Measurements from ENCODE around the gene DLGAP3. TPM values are rescaled to one million over a fixed set of nuclear protein-coding genes. Genes with fewer than 3 reads are reported as not detected.
"Not testable (repeated sequence)": the region's sequence is repeated elsewhere in the genome, so short reads cannot be mapped to it uniquely, and the experiment has no call there.

The DLGAP3 gene
- total RNA-seq, 1 donor from 2014 or later, result 44.8 TPM

GRCh38 chr1:34970829-34971228 lies 41.4 kb upstream of the DLGAP3 start:
- Mint-ChIP-seq H3K4me3 (ENCODE audit: unreplicated experiment) (no peak overlapping the region), H3K27ac (ENCODE audit: unreplicated experiment) (no peak overlapping the region), H3K27me3 (ENCODE audit: unreplicated experiment) (peaks cover 3% of the 10 kb centered on the region), H3K36me3 (ENCODE audit: unreplicated experiment) (no peaks in the 10 kb centered on the region), H3K9me3 (ENCODE audit: unreplicated experiment) (peaks cover 4% of the 10 kb centered on the region), H3K4me1 (ENCODE audit: low read depth, unreplicated experiment) (peaks cover 16% of the 10 kb centered on the region)
- no peak for TF ChIP-seq CTCF (IDR thresholded peaks at IDR 0.05; ENCODE audit: partially characterized antibody, unreplicated experiment)
- no peak for DNase-seq

- no peaks in the 10 kb centered on the region for H3K36me3 Mint-ChIP-seq (ENCODE audit: unreplicated experiment)
- no peak for TF ChIP-seq CTCF (IDR thresholded peaks at IDR 0.05; ENCODE audit: partially characterized antibody, unreplicated experiment)
- DNase-seq, result no peak
- peaks cover 1% of the 10 kb centered on the region for H3K27me3 Mint-ChIP-seq (ENCODE audit: unreplicated experiment)
- H3K4me1 Mint-ChIP-seq (ENCODE audit: low read depth, unreplicated experiment), result peaks cover 14% of the 10 kb centered on the region
- no peak overlapping the region for H3K4me3 Mint-ChIP-seq (ENCODE audit: unreplicated experiment)
- H3K9me3 Mint-ChIP-seq (ENCODE audit: unreplicated experiment), result peaks cover 4% of the 10 kb centered on the region
- no peak overlapping the region for H3K27ac Mint-ChIP-seq (ENCODE audit: unreplicated experiment)
Measured at GRCh38 chr1:34970220-34970735, 40.8 kb upstream of the DLGAP3 start.

GRCh38 chr1:34968297-34968696 lies 38.8 kb upstream of the DLGAP3 start:
- not testable (repeated sequence) for DNase-seq; H3K4me3 Mint-ChIP-seq (ENCODE audit: unreplicated experiment); H3K36me3 Mint-ChIP-seq (ENCODE audit: unreplicated experiment); H3K9me3 Mint-ChIP-seq (ENCODE audit: unreplicated experiment); H3K27ac Mint-ChIP-seq (ENCODE audit: unreplicated experiment); H3K27me3 Mint-ChIP-seq (ENCODE audit: unreplicated experiment)
- H3K4me1 Mint-ChIP-seq (ENCODE audit: low read depth, unreplicated experiment), result peaks cover 14% of the 10 kb centered on the region

GRCh38 chr1:34967672-34968071 lies 38.2 kb upstream of the DLGAP3 start:
- not testable (repeated sequence) for DNase-seq; H3K36me3 Mint-ChIP-seq (ENCODE audit: unreplicated experiment); H3K4me3 Mint-ChIP-seq (ENCODE audit: unreplicated experiment); H3K9me3 Mint-ChIP-seq (ENCODE audit: unreplicated experiment); H3K27me3 Mint-ChIP-seq (ENCODE audit: unreplicated experiment); H3K27ac Mint-ChIP-seq (ENCODE audit: unreplicated experiment)
- peaks cover 14% of the 10 kb centered on the region for H3K4me1 Mint-ChIP-seq (ENCODE audit: low read depth, unreplicated experiment)

- Mint-ChIP-seq H3K27ac (ENCODE audit: unreplicated experiment) (peak overlapping the region; percentile 45), H3K36me3 (ENCODE audit: unreplicated experiment) (no peaks in the 10 kb centered on the region), H3K4me1 (ENCODE audit: low read depth, unreplicated experiment) (peaks cover 3% of the 10 kb centered on the region), H3K4me3 (ENCODE audit: unreplicated experiment) (no peak overlapping the region), H3K9me3 (ENCODE audit: unreplicated experiment) (peaks cover 1% of the 10 kb centered on the region), H3K27me3 (ENCODE audit: unreplicated experiment) (peaks cover 3% of the 10 kb centered on the region)
- no peak for DNase-seq
- no peak for TF ChIP-seq CTCF (IDR thresholded peaks at IDR 0.05; ENCODE audit: partially characterized antibody, unreplicated experiment)
Measured at GRCh38 chr1:34965597-34965996, 36.1 kb upstream of the DLGAP3 start.

- peaks cover 6% of the 10 kb centered on the region for H3K36me3 Mint-ChIP-seq (ENCODE audit: unreplicated experiment)
- H3K27ac Mint-ChIP-seq (ENCODE audit: unreplicated experiment), result no peak overlapping the region
- no peaks in the 10 kb centered on the region for H3K27me3 Mint-ChIP-seq (ENCODE audit: unreplicated experiment)
- DNase-seq, result no peak
- TF ChIP-seq CTCF (IDR thresholded peaks at IDR 0.05; ENCODE audit: partially characterized antibody, unreplicated experiment), result no peak
- H3K4me1 Mint-ChIP-seq (ENCODE audit: low read depth, unreplicated experiment), result no peaks in the 10 kb centered on the region
- H3K4me3 Mint-ChIP-seq (ENCODE audit: unreplicated experiment), result no peak overlapping the region
- H3K9me3 Mint-ChIP-seq (ENCODE audit: unreplicated experiment), result peaks cover 4% of the 10 kb centered on the region
Measured at GRCh38 chr1:34950428-34950827, 21.0 kb upstream of the DLGAP3 start.

GRCh38 chr1:34948739-34949138 lies 19.3 kb upstream of the DLGAP3 start:
- peak overlapping the region; percentile 73 for H3K27ac Mint-ChIP-seq (ENCODE audit: unreplicated experiment)
- H3K27me3 Mint-ChIP-seq (ENCODE audit: unreplicated experiment); DNase-seq; H3K4me3 Mint-ChIP-seq (ENCODE audit: unreplicated experiment); H3K36me3 Mint-ChIP-seq (ENCODE audit: unreplicated experiment); H3K9me3 Mint-ChIP-seq (ENCODE audit: unreplicated experiment); H3K4me1 Mint-ChIP-seq (ENCODE audit: low read depth, unreplicated experiment): not testable (repeated sequence)

GRCh38 chr1:34947641-34948314 lies 18.3 kb upstream of the DLGAP3 start:
- H3K36me3 Mint-ChIP-seq (ENCODE audit: unreplicated experiment); H3K27ac Mint-ChIP-seq (ENCODE audit: unreplicated experiment); DNase-seq; H3K4me3 Mint-ChIP-seq (ENCODE audit: unreplicated experiment); H3K27me3 Mint-ChIP-seq (ENCODE audit: unreplicated experiment); H3K9me3 Mint-ChIP-seq (ENCODE audit: unreplicated experiment); H3K4me1 Mint-ChIP-seq (ENCODE audit: low read depth, unreplicated experiment): not testable (repeated sequence)
